Muscle of arm (tissue), 12 donors: ENCODE results near the gene INSYN2B. TPM values are rescaled to one million over a fixed set of nuclear protein-coding genes. Genes with fewer than 3 reads are reported as not detected.

Experiments used
- DNase-seq: peaks from one replicate; pipeline ENCODE4 v3.0.0-alpha.2; 2013
- polyA plus RNA-seq, 12 donors: library from polyadenylated mRNA; unstranded; fragments of 120-200 nt; gene quantifications; one replicate each; pipeline ENCODE4 v1.2.1, GENCODE V29; 2013; ENCODE audit not compliant: insufficient read length in 12 of 12

Gene INSYN2B
- polyA plus RNA-seq, 12 donors = 0.05 to 0.45 (median 0.18) TPM; not detected in 3

DNA sequence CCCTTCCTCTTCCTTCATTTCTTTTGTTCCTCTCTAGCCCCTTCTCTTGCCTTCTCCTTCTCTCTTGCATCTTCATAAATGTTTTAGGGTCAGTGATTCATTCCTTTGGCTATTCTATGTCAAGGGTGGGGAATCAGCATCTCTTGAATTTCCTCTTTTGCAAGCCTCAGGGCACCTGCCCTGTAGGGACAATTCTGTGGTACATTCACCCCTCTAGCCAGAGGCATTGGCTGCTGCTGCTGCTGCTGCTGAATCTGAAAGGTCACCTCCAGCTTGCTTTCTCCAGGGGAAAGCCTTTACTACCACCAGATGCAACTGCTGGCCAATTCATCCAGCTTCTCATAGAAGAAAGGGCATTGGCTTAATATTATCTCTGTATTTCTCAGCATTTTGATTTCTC, 87.3 kb downstream of the INSYN2B start:
- DNase-seq = no peak

DNA sequence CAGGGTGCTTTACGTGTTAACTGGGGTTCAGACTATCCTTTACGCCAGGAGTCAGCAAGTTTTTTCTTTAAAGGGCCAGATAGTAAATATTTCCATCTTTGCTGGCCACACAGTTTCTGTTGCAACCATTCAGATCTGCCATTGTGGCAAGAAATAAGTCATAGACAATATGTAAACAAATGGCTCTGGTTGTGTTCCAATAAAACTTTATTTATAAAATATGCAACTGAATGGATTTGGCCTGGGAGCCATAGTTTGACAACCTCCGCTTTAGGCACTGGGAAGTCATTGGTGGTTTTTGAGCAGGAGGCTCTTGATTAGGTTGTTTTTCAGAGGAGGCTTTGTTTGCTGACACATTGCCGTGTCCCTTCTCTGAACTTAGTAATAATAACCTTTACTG, 90.7 kb downstream of the INSYN2B start:
- no peak for DNase-seq

DNA sequence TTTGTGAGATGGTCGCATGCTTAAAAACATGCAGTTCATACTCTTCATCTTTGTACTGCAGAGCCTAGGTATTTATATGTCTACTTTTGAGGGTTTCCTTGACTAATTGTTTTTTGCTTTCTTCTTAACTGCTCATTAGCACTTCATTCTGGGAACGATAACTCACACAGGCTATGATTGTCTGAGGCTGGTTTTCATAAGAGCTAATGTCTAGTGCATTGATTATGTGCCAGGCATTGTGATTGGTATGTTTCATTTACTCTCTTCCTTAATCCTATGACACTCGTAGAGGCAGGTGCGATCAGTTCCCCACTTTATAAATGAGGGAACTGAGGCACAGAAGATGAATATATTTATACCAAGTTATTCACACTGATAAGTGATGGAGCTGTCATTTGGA, 93.6 kb downstream of the INSYN2B start:
- DNase-seq = no peak

DNA sequence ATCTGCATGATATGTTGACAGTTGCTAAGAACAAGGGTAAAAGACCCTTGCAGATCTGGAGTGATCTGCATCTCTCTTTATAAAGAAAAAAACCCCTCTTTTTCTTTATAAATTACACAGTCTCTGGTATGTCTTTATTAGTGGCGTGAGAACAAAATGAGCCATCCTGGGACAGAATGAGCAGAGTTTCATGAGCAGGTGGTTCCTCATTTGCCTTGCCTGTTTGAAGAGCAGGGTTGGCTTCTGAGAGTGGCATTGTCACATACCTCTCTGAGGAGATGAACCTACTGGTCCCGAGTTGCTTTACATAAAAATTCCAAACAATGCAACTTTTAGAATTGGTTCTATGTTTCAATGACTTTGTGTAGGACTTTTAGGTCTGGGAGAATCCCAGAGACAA, 94.3 kb downstream of the INSYN2B start:
- DNase-seq = no peak

DNA sequence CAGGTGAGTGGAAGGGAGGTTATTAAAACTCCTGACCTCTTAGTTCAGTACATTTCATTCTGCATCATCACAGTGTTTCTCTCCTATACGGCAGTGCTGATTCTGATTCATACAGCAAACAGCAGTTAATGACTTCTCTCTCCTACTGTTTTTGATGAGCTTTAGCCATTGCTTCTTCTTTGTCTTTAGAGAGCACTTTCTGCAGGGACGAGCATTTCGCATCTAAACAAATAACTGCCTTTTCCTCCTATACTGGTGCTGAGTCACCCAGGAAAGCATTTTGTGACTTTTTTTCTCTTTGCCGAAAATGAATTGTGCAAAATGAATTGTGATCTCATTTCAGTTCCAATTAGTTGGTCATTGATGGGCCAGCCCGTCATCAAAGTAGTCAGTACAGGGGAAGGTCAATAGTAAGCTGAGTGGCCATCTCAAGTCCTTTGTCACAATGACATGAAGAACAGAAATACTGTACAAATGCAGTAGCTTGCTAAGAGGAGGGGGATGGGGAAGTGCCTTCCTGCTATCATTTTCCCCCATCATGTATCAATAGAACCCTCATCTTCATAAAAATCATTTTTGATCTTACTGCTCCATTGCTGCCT, 98.5 kb downstream of the INSYN2B start:
- DNase-seq = no peak

DNA sequence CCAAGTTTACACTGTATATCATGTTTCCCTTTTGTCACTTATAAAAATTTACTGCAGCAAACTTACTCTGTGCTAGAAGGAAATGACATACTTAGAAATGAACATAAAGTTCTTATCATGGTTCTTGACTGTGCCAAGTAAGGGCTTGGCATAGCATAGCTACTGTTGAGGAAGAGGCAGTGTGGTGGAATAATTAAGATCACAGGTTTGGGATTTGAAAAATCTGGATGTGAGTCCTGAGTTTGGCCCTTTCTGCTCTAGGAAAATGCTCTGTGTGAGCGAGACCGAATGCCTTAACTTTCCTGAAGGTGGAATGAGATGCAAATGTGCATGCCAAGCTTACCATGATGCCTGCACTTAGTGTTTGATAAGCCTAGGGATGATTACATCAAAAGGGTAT, 99.5 kb downstream of the INSYN2B start:
- DNase-seq = no peak

DNA sequence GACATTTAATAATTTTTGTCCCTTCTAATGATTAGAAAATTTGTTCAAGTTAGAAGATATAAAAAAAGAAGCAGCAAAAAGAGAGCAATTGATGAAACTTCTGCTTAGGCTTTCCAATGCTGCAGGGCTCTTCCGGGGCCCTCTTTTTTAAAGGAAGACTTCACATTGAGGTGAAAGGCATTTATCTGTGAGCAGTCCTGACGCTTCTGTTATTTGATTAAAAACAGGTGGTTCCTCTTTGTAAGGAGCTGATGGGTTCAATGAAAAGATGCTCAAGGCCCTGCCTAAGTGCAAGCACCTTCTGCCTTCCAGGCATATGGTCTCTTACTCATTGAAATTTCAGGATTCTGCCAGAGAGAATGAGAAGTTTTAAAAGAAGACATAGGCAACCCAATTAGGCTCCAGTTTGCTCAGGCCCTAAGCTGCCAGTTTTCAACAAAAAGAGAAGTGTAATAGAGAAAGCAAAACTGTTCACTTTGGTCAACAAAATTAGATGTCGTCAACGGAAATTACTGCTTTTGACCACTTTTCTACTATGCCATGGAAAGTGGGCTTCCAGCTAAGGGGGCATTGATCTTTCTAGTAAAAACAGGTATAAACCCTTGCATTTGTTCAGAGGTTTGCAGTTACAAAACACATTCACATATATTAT, 100.2 kb downstream of the INSYN2B start:
- no peak for DNase-seq

DNA sequence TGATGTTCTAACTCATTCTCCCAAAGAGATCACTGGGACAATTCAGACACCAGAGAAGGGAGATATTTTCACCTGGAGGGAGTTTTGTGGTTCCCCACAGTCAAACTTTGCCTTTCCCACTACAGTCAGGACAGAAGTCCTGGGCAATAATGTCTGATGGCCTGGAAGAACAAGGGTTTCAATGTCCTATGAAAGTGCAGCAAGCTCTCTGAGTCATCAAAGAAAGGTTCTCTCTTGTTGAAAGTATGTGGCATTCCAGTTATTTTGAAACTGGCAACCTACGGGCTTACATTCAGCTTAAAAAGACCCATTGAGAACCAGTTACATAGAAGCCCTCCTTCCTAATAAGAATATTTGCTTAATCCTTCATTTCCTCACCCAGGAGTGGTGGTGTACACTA, 103.9 kb downstream of the INSYN2B start:
- DNase-seq = no peak

DNA sequence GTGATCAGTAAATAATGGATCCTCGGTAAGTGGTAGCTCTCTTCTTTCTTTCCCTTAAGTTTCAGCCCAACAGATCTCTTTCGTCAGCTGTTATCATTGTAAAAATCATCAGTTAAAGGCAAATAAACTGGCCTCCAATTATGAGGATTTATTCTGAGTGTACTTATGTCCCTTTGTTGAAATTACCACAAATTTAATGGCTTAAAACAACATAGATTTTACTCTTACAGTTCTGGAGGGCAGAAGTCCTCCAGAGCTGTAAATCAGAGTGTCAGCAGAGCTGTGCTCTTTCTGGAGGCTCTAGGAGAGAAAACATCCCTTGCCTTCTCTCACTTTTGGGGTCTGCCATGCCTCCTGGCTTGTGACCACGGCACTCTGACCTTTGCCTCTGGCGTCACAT, 104.6 kb downstream of the INSYN2B start:
- no peak for DNase-seq

DNA sequence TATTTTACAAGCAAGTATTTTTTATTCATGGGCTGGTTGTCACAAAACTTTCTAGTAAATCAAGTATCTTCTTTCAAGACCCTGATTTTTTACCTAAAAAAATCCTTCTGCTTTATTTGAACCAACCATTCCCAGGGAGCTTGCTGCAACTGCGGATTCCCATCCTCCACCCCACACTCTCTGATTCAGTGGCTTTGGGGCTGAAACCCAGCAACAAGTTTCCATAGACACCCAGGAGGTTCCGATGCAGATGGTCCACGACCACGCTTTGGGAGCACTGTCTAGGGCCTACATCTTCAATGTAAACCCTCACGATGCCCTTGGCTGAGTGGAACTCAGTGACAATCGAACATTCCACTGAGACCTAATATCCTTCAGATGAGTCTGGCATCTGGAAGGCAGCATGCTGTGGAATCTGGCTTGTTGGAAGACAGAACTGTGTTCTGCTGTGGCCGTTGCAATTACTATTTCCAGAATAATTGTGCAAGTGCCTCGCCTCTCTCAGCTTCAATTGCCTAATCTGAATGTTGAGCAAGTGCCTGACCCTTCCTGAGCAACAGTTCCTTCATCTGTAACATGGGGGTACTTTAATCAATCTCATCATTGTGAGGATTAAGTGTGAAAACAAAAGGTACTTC, 105.1 kb downstream of the INSYN2B start:
- no peak for DNase-seq

DNA sequence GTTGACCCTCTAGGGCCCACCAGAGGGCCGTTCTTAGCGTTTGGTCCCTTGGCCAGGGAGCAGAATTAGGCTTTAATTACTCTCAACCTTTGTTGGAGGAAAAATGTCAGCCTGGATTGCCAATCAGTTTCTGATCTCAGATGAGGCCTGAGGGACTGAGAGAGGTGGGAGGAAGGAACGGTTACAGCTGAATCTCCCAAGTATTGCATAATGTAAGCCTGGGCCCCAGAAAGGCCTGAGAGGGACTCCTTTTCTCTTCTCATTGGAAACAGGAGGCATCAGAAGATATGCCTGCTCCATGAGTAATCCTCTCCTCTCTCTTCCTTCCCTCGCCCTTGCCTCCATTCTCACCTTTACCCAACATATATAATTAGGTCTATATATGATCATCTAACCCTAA, 105.7 kb downstream of the INSYN2B start:
- no peak for DNase-seq

DNA sequence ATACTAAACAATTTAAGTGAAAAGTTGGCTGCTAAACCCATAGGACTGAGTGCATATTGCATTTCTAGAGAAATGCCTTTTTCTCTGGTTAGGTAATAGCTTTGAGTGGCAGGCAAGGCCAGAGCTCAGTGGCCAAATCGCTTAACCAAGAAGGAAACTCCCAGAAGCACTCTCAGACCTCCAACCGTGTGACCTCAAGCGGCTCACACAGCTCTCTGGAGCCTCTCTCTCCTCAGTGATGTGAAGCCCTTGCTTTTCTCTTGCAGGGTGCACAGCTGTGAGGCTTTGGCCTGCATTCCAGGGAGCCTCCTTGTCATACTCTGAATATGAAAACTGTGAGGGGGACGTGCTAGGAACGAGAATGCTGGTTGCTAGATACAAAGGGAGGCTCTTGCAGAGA, 106.7 kb downstream of the INSYN2B start:
- DNase-seq = peak; percentile 61

DNA sequence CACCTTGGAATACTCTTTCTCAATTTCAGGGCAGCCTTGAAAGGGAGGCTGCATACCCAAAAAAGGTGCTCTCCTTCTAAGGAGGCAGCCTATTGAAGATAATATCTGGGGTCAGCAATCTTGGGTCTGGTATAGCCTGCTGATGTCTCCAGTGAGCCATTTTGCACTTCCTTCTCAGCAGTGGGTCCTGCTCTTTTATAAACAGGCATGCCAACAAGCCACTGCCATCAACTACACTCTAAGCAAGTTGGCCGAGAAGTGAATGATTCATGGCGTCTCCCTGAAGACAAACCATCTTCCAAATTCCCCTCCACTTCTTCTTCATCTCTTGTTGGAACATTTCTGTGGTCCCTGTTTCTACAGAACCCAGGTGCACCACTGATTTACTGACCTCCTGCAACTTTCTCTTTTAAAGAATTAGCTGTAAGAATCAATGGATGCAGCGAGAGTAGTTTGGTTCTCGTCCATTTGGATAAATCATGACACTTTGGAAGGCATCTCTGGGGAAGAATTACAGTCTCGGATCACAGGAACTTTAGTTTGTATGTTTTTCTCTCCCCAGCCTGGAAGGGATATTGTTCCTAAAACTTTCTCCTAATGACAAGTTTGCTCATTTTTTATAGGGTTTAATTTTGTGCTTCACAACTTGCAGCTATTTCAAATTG, 108.3 kb downstream of the INSYN2B start:
- DNase-seq = peak; percentile 41

DNA sequence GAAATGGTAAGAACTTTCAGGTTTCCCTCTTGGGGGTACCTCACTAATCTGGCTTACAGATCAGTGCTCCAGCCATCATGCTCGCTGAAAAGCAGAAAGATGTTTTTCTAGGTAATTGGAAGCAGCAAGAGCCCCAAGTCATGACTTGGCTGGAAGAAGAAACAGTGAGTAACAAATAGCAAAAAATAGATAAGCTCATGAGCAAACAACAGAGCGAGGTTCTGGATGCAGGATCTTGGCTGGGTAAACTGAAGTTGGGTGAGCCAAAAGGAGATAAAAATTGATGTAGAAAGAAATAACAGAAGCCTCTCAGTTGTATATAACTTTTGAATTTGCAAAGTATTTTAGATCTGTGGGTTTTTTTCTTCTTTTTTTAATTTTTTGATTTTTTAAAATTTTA, 110.1 kb downstream of the INSYN2B start:
- DNase-seq = no peak

DNA sequence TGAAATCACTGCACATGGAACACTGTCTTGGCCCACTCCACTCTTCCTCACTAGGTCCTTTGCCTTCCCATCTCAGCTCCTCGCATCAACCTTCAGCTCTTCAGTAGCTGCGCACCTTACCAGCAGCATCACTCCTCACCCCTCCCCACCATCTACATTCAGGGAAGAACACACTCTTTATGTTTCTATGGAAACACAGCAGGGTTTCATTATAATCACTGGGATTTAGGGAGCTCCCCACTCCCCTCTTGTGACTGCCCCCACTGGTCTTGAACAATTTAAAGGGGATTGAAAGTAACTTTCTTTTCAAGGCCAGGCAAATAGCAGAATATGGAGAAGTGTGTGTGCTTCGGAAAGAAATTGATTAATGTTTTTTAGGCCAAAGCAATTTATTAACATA, 111.2 kb downstream of the INSYN2B start:
- no peak for DNase-seq

DNA sequence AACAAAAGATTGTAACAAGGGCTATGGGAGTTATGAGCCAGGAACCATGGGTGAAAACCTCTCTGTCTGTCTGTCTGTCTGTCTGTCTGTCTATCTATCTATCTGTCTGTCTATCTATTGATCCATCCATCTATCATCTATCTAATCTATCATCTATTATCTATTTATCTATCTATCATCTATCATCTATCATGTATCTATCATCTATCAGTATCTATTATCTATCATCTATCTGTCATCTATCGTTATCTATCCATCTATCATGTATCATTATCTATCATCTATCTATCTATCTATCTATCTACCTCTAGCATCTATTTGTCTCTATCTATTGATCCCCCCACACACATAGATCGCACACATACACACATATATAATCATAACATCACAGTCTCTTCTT, 112.9 kb downstream of the INSYN2B start:
- DNase-seq = no peak

DNA sequence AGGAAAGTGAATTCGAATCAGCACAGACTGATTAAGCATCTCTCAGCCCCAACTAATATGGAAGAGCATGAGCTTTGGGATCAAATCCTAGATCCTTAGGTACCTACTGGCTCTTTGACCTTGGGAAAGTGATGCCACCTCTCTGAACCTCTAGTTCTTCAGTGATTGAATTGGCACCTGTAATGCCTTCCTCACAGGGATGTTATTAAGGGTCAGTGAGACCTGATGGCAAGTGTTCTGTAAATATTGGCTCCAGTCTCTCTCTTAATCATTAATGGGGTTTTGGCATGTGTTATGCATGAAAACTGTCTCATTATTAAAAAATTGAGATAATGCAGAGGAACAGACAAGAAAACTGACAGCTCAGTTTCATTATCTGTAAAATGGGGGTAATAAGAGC, 115.8 kb downstream of the INSYN2B start:
- DNase-seq = no peak

DNA sequence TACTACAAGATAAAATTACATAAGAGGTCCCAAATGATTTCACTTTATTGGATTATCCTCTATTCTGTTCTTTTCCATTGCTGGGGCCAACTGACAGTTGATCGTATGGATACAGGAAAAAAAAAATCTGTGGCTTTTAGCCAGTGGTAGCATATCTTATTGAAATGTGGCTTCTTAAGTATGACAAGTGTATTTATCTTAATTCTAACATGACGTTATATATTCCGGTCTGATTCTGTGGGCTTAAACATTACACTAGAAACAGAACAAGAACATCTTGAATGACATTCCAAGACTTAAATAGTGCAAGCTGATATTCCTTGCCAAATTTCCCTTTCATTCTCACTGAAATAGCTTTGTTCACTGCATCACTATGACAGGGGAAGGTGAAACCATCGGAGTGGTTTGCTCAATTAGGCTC, 117.9 kb downstream of the INSYN2B start:
- DNase-seq = peak; percentile 14

DNA sequence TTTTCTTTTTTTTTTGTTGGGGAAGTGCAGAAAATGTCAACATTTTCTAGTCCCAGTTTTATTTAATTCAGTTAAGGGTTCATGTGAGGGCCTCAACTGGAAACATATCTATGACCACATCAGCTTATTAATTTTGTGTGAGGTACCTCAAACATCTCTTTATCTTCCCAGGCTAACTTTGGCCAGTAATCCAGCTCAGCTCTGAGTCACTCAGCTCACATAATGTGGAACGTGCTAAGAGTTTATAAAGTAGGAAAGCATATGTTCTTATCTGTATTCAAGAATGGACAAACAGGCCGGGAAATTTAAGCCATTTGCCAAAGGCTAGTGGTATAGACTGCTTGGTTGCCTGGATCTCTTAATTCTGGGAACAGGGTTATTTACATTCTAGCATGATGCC, 118.4 kb downstream of the INSYN2B start:
- DNase-seq = no peak

DNA sequence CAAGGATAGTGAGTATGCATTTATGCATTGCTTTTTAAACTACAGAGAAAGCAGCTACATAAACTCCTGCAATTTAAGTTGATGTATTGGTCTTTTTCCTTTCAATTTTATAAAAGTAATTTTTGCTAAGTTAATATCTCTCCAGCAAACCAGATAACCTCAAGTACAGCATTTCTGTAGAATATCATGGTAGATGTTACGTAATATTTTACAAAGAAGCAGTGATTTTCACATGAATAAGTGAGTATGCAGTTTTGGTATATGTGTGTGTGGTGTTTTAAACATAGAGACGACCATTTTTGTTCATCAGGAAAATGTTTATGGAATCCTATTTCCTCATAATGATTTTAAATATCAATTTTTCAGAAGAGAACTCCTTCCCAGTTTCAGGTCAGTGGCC, 118.9 kb downstream of the INSYN2B start:
- DNase-seq = no peak

DNA sequence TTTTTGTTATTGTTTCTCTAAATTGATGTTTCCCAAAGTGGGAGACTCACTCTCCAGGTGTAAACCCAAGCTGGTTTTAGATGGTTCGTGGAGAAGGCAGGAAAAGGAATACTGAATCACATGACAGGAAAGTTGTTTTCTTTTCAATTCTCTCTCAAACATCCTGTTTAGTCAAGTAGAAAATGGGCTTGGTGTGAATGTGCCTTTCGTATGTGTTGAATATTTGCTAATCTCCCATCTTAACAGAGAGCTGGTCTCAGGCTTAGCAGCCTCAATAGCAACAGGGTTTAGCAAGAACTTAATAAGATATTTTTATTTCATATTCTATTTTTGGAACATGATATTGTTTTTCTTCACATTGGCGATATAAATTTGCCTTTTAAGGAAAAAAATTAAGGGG, 119.7 kb downstream of the INSYN2B start:
- no peak for DNase-seq

DNA sequence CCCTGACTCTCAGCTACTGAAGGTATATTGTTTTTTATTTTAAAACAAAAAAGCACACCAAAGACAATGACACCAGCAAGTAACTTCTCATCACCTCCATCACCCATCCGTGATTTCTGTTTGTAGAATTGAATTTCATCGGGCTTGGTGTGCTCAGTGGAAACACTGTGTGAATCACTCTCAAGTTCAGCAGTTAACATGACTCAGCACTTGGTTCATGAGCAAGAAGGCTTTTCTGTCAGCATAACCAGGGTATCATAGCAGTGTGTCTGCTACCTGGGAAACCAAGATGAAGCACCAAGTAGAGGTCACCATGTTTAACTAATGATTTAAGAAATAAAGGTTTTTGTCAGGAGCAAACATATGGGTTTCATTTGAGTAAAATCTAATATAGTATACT, 123.7 kb downstream of the INSYN2B start:
- no peak for DNase-seq

DNA sequence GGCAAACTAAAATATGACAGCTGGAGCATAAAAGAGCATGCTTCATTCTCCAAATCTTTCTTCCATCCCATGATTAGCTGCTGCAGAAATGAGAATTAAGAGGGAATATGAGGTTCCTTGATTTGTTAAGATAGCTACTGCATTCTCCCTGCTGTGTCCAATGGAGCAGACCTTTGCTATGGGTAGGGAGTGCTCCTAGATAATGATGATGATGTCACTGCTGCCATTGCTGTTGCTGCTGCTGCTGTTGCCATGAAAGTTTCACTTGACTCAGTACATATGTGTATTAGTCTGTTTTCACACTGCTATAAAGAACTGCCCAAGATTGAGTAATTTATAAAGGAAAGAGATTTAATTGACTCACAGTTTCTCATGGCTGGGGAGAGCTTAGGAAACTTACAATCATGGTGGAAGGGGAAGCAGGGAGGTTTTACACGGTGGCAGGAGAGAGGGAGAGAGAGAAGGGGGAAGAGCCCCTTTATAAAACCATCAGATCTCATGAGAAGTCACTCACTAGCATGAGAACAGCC, 128.9 kb downstream of the INSYN2B start:
- DNase-seq = no peak
